Uterus (tissue), 4 donors: Measurements from ENCODE around the gene GOLGA6B. TPM values are rescaled to one million over a fixed set of nuclear protein-coding genes. Genes with fewer than 3 reads are reported as not detected.
"Not testable (repeated sequence)": the region's sequence is repeated elsewhere in the genome, so short reads cannot be mapped to it uniquely, and the experiment has no call there.

Experiments
- DNase-seq, 2 donors: peaks; one replicate each; pipeline ENCODE4 v3.0.0-alpha.2; 2019 to 2020
- H3K27ac ChIP-seq, 2 donors: fragments of 200-600 bp; sonication (generic); 1 replicate in 1 of 2; 2 replicates in 1 of 2; pipeline ENCODE4 v1.5.1; 2016 to 2018
- H3K27me3 ChIP-seq, 2 donors: fragments of 200-600 bp; sonication (generic); one replicate each; pipeline ENCODE4 v1.5.1; 2018 to 2019; ENCODE audit warnings: control low read depth in 1 of 2
- H3K36me3 ChIP-seq, 2 donors: fragments of 200-600 bp; sonication (generic); one replicate each; pipeline ENCODE4 v1.5.1; 2019; ENCODE audit warnings: control low read depth in 1 of 2
- H3K4me1 ChIP-seq, 2 donors: fragments of 200-600 bp; sonication (generic); one replicate each; pipeline ENCODE4 v1.5.1; 2018 to 2019; ENCODE audit warnings: control low read depth in 1 of 2
- H3K4me3 ChIP-seq, 2 donors: fragments of 200-600 bp; sonication (generic); 1 replicate in 1 of 2; 2 replicates in 1 of 2; pipeline ENCODE4 v1.5.1; 2018 to 2019; ENCODE audit warnings: mild to moderate bottlenecking in 1 of 2
- H3K9me3 ChIP-seq, 2 donors: fragments of 200-600 bp; sonication (generic); one replicate each; pipeline ENCODE4 v1.5.1; 2019; ENCODE audit warnings: control low read depth in 1 of 2
- POLR2A ChIP-seq, 2 donors: fragments of 450-650 bp; IDR thresholded peaks; one replicate each; pipeline ENCODE4 v1.6.1; 2016; ENCODE audit warnings: antibody characterized with exemption in 2 of 2, mild to moderate bottlenecking in 1 of 2, moderate library complexity in 1 of 2
- intact Hi-C: fragments of 100-400 bp; cut with DNase I; formaldehyde crosslinking; loops from one replicate; pipeline ENCODE4 v1.15.1; 2023; ENCODE audit warnings: low total_unique reads
- small RNA-seq: library from RNA; depleted of rRNA; stranded (forward); fragments of <200 nt; gene quantifications from one replicate; pipeline ENCODE3, GENCODE V24; 2016
- total RNA-seq, 4 donors: library from RNA; depleted of rRNA in 3 of 4; stranded (reverse); fragments of >200 nt in 3 of 4; gene quantifications; one replicate each; pipeline versions ENCODE4 v1.1.0 to v1.2.4, GENCODE V29; 2014 to 2023
- TF ChIP-seq, protein P1 (sequence below), 4 experiments: fragments of 200-600 bp in 2 of 4; fragments of 450-650 bp in 2 of 4; sonication (generic) in 2 of 4; IDR thresholded peaks; one replicate each; pipeline ENCODE4 v1.5.1; 2016 to 2019; ENCODE audit warnings: antibody characterized with exemption in 4 of 4, mild to moderate bottlenecking in 2 of 4, moderate library complexity in 1 of 4
- donor health status: DM: yes; HTN: yes; CAD: no.

Gene GOLGA6B
- total RNA-seq, 4 donors from 2014 or later = not detected

DNA sequence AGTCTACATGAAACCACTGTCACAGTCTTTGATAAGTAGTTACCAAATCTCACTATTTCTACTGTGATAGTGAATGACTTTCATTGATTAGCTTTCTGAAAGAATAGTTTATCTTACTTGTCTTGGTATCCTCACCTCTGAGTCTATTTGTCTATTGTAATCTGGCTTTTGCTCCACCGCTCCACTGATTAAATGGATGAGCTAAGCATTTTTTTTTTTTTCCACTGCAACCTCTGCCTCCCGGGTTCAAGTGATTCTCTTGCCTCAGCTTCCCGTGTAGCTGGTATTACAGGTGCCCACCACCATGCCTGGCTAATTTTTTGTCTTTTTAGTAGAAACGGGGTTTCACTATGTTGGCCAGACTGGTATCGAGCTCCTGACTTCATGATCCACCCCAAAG lies 44.4 kb downstream of the GOLGA6B start:
- Histone ChIP-seq H3K4me1 (no peaks in the 10 kb centered on the region), H3K27ac (no peak overlapping the region), H3K9me3 (no peaks in the 10 kb centered on the region), H3K27me3 (no peaks in the 10 kb centered on the region), H3K36me3 (no peaks in the 10 kb centered on the region), H3K4me3 (no peak overlapping the region)
- intact Hi-C loops = no loop called here
- TF ChIP-seq, protein P1, sequence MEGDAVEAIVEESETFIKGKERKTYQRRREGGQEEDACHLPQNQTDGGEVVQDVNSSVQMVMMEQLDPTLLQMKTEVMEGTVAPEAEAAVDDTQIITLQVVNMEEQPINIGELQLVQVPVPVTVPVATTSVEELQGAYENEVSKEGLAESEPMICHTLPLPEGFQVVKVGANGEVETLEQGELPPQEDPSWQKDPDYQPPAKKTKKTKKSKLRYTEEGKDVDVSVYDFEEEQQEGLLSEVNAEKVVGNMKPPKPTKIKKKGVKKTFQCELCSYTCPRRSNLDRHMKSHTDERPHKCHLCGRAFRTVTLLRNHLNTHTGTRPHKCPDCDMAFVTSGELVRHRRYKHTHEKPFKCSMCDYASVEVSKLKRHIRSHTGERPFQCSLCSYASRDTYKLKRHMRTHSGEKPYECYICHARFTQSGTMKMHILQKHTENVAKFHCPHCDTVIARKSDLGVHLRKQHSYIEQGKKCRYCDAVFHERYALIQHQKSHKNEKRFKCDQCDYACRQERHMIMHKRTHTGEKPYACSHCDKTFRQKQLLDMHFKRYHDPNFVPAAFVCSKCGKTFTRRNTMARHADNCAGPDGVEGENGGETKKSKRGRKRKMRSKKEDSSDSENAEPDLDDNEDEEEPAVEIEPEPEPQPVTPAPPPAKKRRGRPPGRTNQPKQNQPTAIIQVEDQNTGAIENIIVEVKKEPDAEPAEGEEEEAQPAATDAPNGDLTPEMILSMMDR (IDR thresholded peaks at IDR 0.05) = no peak
- TF ChIP-seq POLR2A (IDR thresholded peaks at IDR 0.05) = no peak
- DNase-seq = no peak

DNA sequence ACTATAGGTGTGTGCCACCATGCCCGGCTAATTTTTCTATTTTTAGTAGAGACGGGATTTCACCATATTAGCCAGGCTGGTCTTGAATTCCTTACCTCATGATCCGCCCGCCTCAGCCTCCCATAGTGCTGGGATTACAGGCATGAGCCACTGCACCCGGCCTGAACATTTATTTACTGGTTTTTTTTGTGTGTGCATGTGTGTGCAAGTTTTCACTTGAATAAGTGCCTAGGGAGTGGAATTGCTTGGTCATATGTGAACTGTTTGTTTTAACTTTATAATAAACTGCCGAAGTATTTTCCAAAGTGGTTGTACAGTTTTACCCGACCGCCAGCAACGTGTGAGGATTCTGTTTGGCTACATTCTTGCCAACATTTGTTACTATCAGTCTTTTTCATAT lies 45.6 kb downstream of the GOLGA6B start:
- no peaks in the 10 kb centered on the region for H3K36me3 ChIP-seq
- no peaks in the 10 kb centered on the region for H3K27me3 ChIP-seq
- no peak for TF ChIP-seq POLR2A (IDR thresholded peaks at IDR 0.05)
- TF ChIP-seq, protein P1 (IDR thresholded peaks at IDR 0.05) = no peak
- no peaks in the 10 kb centered on the region for H3K4me1 ChIP-seq
- H3K4me3 ChIP-seq = no peak overlapping the region
- intact Hi-C loops = no loop called here
- no peaks in the 10 kb centered on the region for H3K9me3 ChIP-seq
- no peak overlapping the region for H3K27ac ChIP-seq
- no peak for DNase-seq

DNA sequence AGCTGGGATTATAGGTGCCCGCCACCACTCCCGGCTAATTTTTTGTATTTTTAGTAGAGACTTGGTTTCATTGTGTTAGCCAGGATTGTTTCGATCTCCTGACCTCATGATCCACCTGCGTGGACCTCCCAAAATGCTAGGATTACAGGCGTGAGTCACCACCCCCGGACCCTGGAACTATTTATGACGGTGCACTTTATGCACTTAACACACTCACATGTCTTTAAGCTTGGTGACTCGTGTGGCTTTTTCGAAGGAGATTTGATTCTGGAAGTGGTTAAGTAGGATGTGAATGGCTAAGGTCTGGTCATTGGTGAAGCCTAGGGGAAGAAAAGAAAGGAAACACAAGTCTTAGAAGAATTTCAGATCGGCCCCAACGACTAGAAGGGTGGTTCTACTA lies 51.8 kb downstream of the GOLGA6B start:
- intact Hi-C loops = no loop called here
- no peaks in the 10 kb centered on the region for H3K4me1 ChIP-seq
- no peaks in the 10 kb centered on the region for H3K36me3 ChIP-seq
- no peak overlapping the region for H3K4me3 ChIP-seq
- DNase-seq = no peak
- H3K9me3 ChIP-seq = no peaks in the 10 kb centered on the region
- H3K27me3 ChIP-seq = no peaks in the 10 kb centered on the region
- no peak overlapping the region for H3K27ac ChIP-seq
- no peak for TF ChIP-seq POLR2A (IDR thresholded peaks at IDR 0.05)
- TF ChIP-seq, protein P1 (IDR thresholded peaks at IDR 0.05) = no peak

DNA sequence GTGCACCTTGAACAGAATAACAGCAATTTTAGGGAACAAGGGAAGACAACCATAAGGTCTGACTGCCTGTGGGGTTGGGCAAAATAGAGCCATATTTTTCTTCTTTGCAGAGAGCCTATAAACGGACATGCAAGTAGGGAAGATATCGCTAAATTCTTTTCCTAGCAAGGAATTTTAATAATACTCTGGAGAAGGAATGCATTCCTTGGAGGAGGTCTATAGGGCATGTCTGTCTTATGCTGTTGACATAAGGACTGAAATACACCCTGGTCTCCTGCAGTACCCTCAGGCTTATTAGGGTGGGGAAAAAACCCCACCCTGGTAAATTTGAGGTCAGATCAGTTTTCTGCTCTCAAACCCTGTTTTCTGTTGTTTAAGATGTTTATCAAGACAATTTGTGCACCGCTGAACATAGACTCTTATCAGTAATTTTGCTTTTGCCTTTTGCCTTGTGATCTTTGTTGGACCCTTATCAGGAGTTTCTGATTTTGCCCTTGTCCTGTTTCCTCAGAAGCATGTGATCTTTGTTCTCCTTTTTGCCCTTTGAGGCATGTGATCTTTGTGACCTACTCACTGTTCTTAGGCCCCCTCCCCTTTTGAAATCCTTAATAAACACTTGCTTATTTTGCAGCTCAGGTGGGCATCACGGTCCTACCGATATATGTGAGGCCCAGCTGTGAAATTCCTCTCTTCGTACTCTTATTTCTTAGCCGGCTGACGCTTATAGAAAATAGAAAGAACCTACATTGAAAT lies 54.2 kb downstream of the GOLGA6B start:
- H3K4me1 ChIP-seq, H3K36me3 ChIP-seq, intact Hi-C loops, H3K27ac ChIP-seq, H3K4me3 ChIP-seq, H3K27me3 ChIP-seq, H3K9me3 ChIP-seq, DNase-seq: not testable (repeated sequence)

Small RNA genes lying within 50 kb of the gene (small RNA-seq; reads per million reads assigned to genes)
- not detected for gene RN7SL853P

Other genes starting within 250 kb of the GOLGA6B start
- 100 to 1,000 TPM in 1 of 4 donors, 10 to 100 TPM in 3; 28.2 to 215 (median 53.7) TPM for gene ARIH1, start 180.4 kb upstream of the GOLGA6B start, total RNA-seq
- not detected for gene HIGD2B, start 31.5 kb downstream of the GOLGA6B start, total RNA-seq
- 10 to 100 TPM in 3 of 4 donors, 1 to 10 TPM in 1; 6.8 to 38.5 (median 22.2) TPM for gene BBS4, start 31.5 kb downstream of the GOLGA6B start, total RNA-seq
- gene ADPGK, start 129.1 kb downstream of the GOLGA6B start, total RNA-seq = 10 to 100 TPM; 17.1 to 87.6 (median 54.8) TPM